Tibial artery (tissue), 4 donors: Measurements from ENCODE around the gene C22orf42.
"Not testable (repeated sequence)": the region's sequence is repeated elsewhere in the genome, so short reads cannot be mapped to it uniquely, and the experiment has no call there.

ENCODE experiments used
- DNase-seq, 2 donors: peaks; one replicate each; pipeline ENCODE4 v3.0.0-alpha.2; 2019
- H3K27ac ChIP-seq, 2 donors: fragments of 200-600 bp; sonication (generic) in 1 of 2; 1 replicate in 1 of 2; 2 replicates in 1 of 2; pipeline ENCODE4 v1.5.1; 2018 to 2019; ENCODE audit warnings: mild to moderate bottlenecking in 1 of 2
- H3K27me3 ChIP-seq, 2 donors: fragments of 200-600 bp; sonication (generic) in 1 of 2; one replicate each; pipeline versions ENCODE4 v1.5.1 to v1.6.0; 2016 to 2019
- H3K36me3 ChIP-seq, 3 donors: fragments of 200-600 bp; sonication (generic) in 2 of 3; one replicate each; pipeline ENCODE4 v1.5.1; 2016 to 2019; ENCODE audit warnings: mild to moderate bottlenecking in 2 of 3
- H3K4me1 ChIP-seq, 4 donors: fragments of 200-600 bp; sonication (generic) in 2 of 4; 1 replicate in 3 of 4; 2 replicates in 1 of 4; pipeline ENCODE4 v1.5.1; 2016 to 2019
- H3K4me3 ChIP-seq, 2 donors: fragments of 200-600 bp; sonication (generic) in 1 of 2; 1 replicate in 1 of 2; 2 replicates in 1 of 2; pipeline ENCODE4 v1.5.1; 2018 to 2019; ENCODE audit warnings: mild to moderate bottlenecking in 2 of 2
- H3K9me3 ChIP-seq, 3 donors: fragments of 200-600 bp; sonication (generic) in 1 of 3; one replicate each; pipeline ENCODE4 v1.5.1; 2016 to 2019
- intact Hi-C: fragments of 100-400 bp; cut with DNase I; formaldehyde crosslinking; loops from one replicate; pipeline ENCODE4 v1.15.0; 2023; ENCODE audit warnings: low total_unique reads
- TF ChIP-seq, protein P1 (sequence below), 2 experiments: fragments of 200-600 bp in 1 of 2; fragments of 450-650 bp in 1 of 2; IDR thresholded peaks; one replicate each; pipeline ENCODE4 v1.5.1; 2017 to 2019; ENCODE audit warnings: antibody characterized with exemption in 2 of 2, mild to moderate bottlenecking in 1 of 2, moderate library complexity in 1 of 2

C22orf42 gene

DNA sequence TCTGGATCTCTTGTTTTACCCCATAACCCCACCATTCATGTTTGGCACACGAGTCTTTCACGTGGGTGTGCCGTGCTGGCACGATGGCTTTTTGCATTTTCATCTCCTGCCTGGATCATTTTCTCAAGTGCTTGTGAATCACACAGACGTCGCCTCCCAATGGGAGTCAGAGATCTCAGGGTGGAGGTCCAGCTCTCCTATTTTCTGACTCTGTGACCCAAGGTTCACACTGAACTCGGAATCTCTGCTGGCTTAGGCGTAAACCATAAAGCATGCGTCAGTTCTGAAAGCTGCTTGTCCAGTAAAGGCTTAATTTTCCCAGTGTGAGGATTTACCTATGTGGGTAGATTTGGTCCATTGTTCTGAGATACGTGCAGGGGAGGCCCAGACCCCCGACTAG, 16.0 kb upstream of the C22orf42 start:
- Histone ChIP-seq H3K4me3 (no peak overlapping the region), H3K4me1 (peaks cover 0 to 7% (median 0%) of the 10 kb centered on the region in 4 donors), H3K9me3 (no peaks in the 10 kb centered on the region), H3K36me3 (no peaks in the 10 kb centered on the region), H3K27me3 (peaks cover 0 to 37% of the 10 kb centered on the region in 2 donors), H3K27ac (no peak overlapping the region)
- no peak for DNase-seq
- TF ChIP-seq, protein P1, sequence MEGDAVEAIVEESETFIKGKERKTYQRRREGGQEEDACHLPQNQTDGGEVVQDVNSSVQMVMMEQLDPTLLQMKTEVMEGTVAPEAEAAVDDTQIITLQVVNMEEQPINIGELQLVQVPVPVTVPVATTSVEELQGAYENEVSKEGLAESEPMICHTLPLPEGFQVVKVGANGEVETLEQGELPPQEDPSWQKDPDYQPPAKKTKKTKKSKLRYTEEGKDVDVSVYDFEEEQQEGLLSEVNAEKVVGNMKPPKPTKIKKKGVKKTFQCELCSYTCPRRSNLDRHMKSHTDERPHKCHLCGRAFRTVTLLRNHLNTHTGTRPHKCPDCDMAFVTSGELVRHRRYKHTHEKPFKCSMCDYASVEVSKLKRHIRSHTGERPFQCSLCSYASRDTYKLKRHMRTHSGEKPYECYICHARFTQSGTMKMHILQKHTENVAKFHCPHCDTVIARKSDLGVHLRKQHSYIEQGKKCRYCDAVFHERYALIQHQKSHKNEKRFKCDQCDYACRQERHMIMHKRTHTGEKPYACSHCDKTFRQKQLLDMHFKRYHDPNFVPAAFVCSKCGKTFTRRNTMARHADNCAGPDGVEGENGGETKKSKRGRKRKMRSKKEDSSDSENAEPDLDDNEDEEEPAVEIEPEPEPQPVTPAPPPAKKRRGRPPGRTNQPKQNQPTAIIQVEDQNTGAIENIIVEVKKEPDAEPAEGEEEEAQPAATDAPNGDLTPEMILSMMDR (IDR thresholded peaks at IDR 0.05) = no peak
- intact Hi-C loops = no loop called here

DNA sequence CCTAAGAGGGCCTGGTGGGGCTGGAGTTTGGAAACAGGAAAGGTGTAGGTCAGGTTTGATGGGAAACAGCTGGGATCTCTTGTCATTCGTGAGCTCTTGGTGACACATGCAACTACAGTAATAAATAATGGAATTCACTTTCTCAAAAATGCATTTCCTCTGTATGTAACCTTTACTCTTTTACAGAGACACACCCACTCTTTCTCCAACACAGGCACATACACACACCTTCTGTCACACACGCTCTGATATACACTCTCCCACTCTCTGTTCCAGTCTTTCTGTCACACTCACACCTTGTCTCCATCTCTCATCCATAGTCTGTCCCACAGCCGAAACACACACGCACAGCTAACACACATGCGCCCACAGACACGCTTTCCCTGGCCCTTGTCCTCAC, 6.6 kb upstream of the C22orf42 start:
- no peaks in the 10 kb centered on the region for H3K36me3 ChIP-seq
- H3K9me3 ChIP-seq = no peaks in the 10 kb centered on the region
- no peak overlapping the region for H3K27ac ChIP-seq
- no peak for DNase-seq
- TF ChIP-seq, protein P1 (IDR thresholded peaks at IDR 0.05) = no peak
- H3K27me3 ChIP-seq = peaks cover 0 to 2% of the 10 kb centered on the region in 2 donors
- H3K4me1 ChIP-seq = no peaks in the 10 kb centered on the region
- intact Hi-C loops = no loop called here
- no peak overlapping the region for H3K4me3 ChIP-seq

DNA sequence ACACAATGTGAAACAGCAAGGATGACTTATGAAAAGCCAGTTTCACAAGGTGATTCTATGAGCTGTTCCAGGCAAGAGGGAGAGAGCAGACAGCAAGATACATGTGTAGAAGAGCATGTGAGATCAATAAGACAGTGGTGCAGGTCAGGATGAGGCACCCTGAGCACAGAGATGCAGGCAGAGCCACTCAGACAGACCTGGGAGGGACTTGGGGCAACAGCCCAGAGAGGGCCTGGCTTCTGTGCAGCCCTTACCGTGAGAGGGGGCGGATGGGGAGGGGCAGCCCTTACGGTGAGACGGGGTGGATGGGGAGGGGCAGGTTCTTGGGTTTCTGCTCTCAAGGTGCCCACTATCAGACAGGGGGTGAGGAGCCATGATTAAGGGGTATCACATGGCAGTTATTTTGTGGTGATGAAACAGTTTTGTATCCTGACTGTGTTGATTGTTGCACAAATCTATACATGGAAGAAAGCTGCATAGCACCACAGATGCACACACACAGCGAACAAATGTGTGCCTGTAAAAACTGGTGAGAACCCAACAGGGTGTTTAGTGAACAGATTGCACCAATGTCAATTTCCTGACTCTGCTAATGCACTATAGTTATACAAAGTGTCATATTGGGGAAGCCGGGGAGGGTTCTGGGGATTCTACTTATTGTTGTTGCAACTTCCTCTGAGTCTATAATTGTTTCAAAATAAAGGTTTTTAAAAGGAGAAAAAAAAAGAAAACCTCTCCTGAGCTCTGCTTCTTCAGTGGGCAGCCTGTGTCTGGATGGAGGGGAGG, 5.2 kb upstream of the C22orf42 start:
- H3K4me1 ChIP-seq = no peaks in the 10 kb centered on the region
- no peak overlapping the region for H3K27ac ChIP-seq
- no peak for DNase-seq
- TF ChIP-seq, protein P1 (IDR thresholded peaks at IDR 0.05) = no peak
- no peaks in the 10 kb centered on the region for H3K9me3 ChIP-seq
- H3K4me3 ChIP-seq = no peak overlapping the region
- intact Hi-C loops = no loop called here
- H3K27me3 ChIP-seq = peaks cover 0 to 5% of the 10 kb centered on the region in 2 donors
- no peaks in the 10 kb centered on the region for H3K36me3 ChIP-seq

DNA sequence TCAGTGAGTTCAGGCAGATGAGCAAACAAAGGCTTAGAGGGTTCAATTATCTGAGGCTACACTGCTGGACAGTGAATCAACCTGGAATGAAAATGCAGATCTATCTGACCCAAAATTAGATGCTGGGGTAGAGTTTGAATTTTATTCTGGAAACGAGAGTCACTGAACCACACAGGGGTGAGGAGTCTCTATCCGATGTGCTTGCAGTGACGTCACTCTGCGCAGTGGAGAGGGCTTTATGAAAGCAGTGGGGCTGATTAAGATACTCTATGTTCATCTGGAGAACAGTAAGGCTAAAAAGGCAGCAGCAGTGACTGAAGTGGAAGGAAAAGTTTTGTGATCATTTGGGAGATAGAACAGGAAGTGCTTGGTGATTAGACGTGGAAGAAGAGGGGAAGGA, 1.3 kb upstream of the C22orf42 start:
- H3K4me1 ChIP-seq, H3K36me3 ChIP-seq, intact Hi-C loops, H3K9me3 ChIP-seq, DNase-seq, H3K4me3 ChIP-seq, H3K27ac ChIP-seq: not testable (repeated sequence)
- H3K27me3 ChIP-seq = peaks cover 0 to 14% of the 10 kb centered on the region in 2 donors

DNA sequence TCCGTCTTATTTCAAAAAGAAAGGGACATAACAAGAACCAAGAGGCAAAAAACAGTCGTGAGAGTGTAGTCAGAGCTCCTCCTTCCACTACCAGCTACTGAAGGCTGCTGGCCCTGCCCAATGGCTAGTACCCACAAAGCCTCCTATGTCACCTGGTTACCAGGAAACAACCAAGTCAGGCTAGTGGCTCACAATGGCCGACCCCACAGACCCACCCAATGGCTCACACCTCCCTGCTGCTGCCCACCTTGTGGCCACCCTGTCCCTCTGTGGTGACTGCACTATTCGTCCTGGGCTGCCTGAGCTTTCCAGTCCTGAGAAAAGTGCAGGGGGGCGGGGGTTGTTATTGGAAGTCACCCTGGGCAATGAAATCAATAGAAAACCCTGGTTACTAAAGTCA, 1.5 kb downstream of the C22orf42 start:
- H3K27me3 ChIP-seq = peaks cover 0 to 12% of the 10 kb centered on the region in 2 donors
- H3K27ac ChIP-seq, H3K9me3 ChIP-seq, DNase-seq, intact Hi-C loops, H3K4me1 ChIP-seq, H3K36me3 ChIP-seq, H3K4me3 ChIP-seq: not testable (repeated sequence)

DNA sequence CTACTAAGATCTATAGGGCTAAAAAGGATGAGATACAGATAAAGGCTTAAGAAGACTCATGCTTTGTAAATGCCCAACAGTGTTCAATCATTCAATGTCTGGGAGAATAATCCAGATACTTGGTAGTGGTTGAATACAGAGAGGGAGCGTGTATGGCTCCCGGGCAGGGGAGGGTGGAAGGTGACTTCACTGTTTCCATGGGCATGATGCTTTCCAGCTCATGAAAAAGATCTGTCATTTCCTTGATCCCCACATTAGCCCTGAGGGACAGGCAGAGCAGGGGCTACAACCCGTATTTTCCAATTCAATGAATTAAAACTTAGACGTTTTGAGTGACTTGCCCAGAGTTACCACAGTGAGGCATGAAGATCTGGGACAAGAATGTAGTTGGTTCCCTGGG, 4.4 kb downstream of the C22orf42 start:
- H3K4me3 ChIP-seq, intact Hi-C loops, H3K27ac ChIP-seq, H3K9me3 ChIP-seq, H3K36me3 ChIP-seq, DNase-seq, H3K4me1 ChIP-seq: not testable (repeated sequence)
- peaks cover 0 to 11% of the 10 kb centered on the region in 2 donors for H3K27me3 ChIP-seq

DNA sequence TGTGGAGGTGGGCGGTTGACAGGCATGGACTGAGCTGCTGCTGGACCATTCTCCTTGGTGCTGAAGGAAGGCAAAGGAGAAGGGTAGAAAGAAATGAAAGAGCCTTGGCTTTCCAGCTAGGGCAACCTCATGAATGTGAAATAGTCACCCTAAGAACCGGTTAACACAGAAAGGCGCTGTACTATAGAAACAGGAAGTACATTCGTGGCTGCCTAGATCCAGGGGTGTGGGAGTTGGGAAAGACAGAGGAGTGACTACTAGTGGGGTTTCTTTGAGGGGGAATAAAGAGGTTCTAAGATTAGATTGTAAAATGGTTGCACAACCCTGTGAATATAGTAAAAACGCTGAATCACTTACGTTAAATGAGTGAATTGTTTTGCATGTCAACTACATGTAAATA, 7.5 kb downstream of the C22orf42 start:
- intact Hi-C loops, H3K27me3 ChIP-seq, H3K27ac ChIP-seq, H3K4me1 ChIP-seq, DNase-seq, H3K9me3 ChIP-seq, H3K36me3 ChIP-seq, H3K4me3 ChIP-seq: not testable (repeated sequence)

DNA sequence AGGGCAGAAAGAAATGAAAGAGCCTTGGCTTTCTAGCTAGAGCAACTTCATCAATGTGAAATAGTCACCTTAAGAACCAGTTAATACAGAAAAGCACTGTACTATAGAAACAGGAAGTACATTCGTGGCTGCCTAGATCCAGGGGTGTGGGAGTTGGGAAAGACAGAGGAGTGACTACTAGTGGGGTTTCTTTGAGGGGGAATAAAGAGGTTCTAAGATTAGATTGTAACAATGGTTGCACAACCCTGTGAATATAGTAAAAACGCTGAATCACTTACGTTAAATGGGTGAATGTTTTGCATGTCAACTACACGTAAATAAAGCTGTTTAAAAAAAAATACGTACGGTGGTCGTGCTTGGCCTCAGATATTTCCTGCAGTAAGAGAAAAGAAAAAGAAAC, 8.5 kb downstream of the C22orf42 start:
- H3K27me3 ChIP-seq, H3K4me1 ChIP-seq, H3K4me3 ChIP-seq, H3K27ac ChIP-seq, intact Hi-C loops, H3K9me3 ChIP-seq, DNase-seq, H3K36me3 ChIP-seq: not testable (repeated sequence)

DNA sequence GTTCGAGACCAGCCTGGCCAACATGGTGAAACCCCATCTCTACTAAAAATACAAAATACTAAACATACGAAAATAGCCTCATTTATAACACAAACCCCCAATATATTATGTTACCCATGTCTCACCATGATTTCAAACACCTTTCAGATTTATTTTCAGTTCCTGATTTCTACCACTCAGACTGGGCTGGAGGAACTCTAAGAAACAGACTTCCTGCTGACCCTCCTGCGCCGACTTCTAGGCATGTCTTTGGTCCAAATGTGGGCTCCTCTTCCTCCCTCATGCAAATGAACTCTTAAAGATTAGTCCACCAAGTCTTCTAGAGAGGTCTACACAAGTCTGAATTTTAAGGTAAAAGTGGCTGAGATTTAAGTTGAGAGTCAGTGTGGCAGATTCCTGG, 10.7 kb downstream of the C22orf42 start:
- H3K27me3 ChIP-seq, H3K4me1 ChIP-seq, H3K36me3 ChIP-seq, H3K9me3 ChIP-seq, H3K27ac ChIP-seq, DNase-seq, H3K4me3 ChIP-seq, intact Hi-C loops: not testable (repeated sequence)

DNA sequence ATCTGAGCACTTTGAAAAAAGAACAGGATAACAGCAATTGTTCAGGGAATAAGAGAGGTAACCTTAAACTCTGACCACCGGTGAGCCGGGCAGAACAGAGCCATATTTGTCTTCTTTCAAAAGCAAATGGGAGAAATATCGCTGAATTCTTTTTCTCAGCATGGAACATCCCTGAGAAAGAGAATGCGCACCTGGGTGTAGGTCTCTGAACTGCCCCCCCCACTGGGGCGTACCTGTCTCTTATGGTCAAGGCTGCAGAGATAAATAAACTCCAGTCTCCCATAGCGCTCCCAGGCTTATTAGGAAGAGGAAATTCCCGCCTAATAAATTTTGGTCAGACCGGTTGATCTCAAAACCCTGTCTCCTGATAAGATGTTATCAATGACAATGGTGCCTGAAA, 12.0 kb downstream of the C22orf42 start:
- H3K27ac ChIP-seq, H3K36me3 ChIP-seq, H3K4me3 ChIP-seq, H3K4me1 ChIP-seq, H3K9me3 ChIP-seq, DNase-seq, intact Hi-C loops, H3K27me3 ChIP-seq: not testable (repeated sequence)
